HG02943 (cell line): ENCODE measurements around the gene RGL4.

Experiments used
- ATAC-seq: cut with Tn5 transposase; IDR thresholded peaks from one replicate; pipeline ENCODE4 v1.9.1; 2021; ENCODE audit warnings: mild to moderate bottlenecking, low read depth, moderate library complexity; ENCODE audit not compliant: unreplicated experiment

RGL4 gene

GRCh38 chr22:23697031-23697970 is 6.5 kb downstream of the RGL4 start:
- no peak for ATAC-seq

GRCh38 chr22:23698094-23698493 is 7.3 kb downstream of the RGL4 start:
- ATAC-seq: no peak

GRCh38 chr22:23698673-23699235 is 7.9 kb downstream of the RGL4 start:
- no peak for ATAC-seq

GRCh38 chr22:23700706-23701105 is 9.9 kb downstream of the RGL4 start:
- ATAC-seq: no peak

- no peak for ATAC-seq
These were observed 13.2 kb downstream of the RGL4 start for GRCh38 chr22:23704062-23704461.

GRCh38 chr22:23704829-23705228 is 14.0 kb downstream of the RGL4 start:
- ATAC-seq: no peak

- ATAC-seq: no peak
These were observed 14.5 kb downstream of the RGL4 start for GRCh38 chr22:23705358-23705757.

GRCh38 chr22:23708270-23708669 is 17.5 kb downstream of the RGL4 start:
- no peak for ATAC-seq

- ATAC-seq: no peak
These were observed 18.3 kb downstream of the RGL4 start for GRCh38 chr22:23709107-23709506.

GRCh38 chr22:23712256-23712655 is 21.4 kb downstream of the RGL4 start:
- ATAC-seq: no peak

- ATAC-seq: no peak
These were observed 23.1 kb downstream of the RGL4 start for GRCh38 chr22:23713696-23714595.

- ATAC-seq: no peak
These were observed 24.1 kb downstream of the RGL4 start for GRCh38 chr22:23714596-23715578.

GRCh38 chr22:23715806-23716375 is 25.1 kb downstream of the RGL4 start:
- no peak for ATAC-seq

- ATAC-seq: no peak
These were observed 26.3 kb downstream of the RGL4 start for GRCh38 chr22:23716811-23717801.

GRCh38 chr22:23718371-23719165 is 27.8 kb downstream of the RGL4 start:
- no peak for ATAC-seq

GRCh38 chr22:23720855-23721254 is 30.0 kb downstream of the RGL4 start:
- no peak for ATAC-seq

- ATAC-seq: no peak
These were observed 31.3 kb downstream of the RGL4 start for GRCh38 chr22:23722160-23722559.
